ENCODE results near the gene NAGK.

Gene NAGK

DNA sequence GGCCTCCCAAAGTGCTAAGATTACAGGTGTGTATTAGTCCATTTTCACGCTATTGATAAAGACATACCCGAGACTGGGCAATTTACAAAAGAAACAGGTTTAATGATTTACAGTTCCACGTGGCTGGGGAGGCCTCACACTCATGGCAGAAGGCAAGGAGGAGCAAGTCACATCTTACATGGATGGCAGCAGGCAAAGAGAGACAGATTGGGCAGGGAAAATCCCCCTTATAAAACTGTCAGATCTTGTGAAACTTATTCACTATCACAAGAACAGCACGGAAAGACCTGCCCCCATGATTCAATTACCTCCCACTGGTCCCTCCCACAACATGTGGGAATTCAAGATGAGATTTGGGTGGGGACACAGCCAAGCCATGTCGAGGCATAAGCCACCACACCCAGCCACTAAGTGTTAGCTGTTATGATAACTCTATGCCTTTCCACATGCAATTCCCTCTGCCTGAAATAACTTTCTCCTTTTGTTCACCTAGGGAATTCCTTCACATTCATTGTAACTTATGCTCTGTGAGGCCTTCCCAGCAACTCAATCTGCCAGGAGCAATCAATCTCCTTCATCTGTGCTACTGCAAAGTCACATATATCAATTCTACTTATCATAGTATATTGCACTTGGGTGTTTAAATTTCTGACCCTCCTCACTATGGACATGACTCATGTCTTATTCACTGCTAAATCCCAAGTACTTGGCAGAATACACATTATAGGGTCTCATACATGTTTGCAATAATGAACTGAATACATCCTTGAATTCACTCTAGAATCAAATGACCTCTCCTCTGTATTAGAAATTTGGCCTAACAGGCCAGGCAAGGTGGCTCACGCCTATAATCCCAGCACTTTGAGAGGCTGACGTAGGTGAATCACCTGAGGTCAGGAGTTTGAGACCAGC is 54.2 kb downstream of the NAGK start:
- Histone ChIP-seq H3K27ac (ENCODE audit: extremely low read depth, low read depth, low read length) (no peak overlapping the region), H3K4me1 (ENCODE audit: control insufficient read depth, insufficient read depth, low read length) (0 out of 2 replicates have a peak, but pooled peaks cover 3% of the 10 kb centered on the region), H3K9me3 (ENCODE audit: control insufficient read depth, insufficient read depth, low read depth, low read length) (no peaks in the 10 kb centered on the region), H3K36me3 (ENCODE audit: control insufficient read depth in 2 of 2, insufficient read depth in 1 of 2, low read length in 2 of 2) (peaks cover 9 to 54% of the 10 kb centered on the region in 2 experiments), H3K4me3 (ENCODE audit: low read depth, low read length) (no peak overlapping the region)
- POLR2A ChIA-PET, result no interaction called here
- TF ChIP-seq GLI2 (tag by site-specific recombination; IDR thresholded peaks at IDR 0.05; ENCODE audit: borderline replicate concordance, low read depth) (no peak), ZNF791 (tag by site-specific recombination; IDR thresholded peaks at IDR 0.05) (no peak), ZNF830 (tag by site-specific recombination; IDR thresholded peaks at IDR 0.05; ENCODE audit: low read depth) (no peak), YY2 (tag by site-specific recombination; IDR thresholded peaks at IDR 0.05) (no peak), SCRT2 (tag by site-specific recombination; IDR thresholded peaks at IDR 0.05) (no peak), ZNF610 (tag by site-specific recombination; IDR thresholded peaks at IDR 0.05; ENCODE audit: borderline replicate concordance) (no peak), ZNF16 (tag by site-specific recombination; IDR thresholded peaks at IDR 0.05; ENCODE audit: low read depth) (no peak), GLI4 (tag by site-specific recombination; IDR thresholded peaks at IDR 0.05) (no peak), ZNF140 (tag by site-specific recombination; IDR thresholded peaks at IDR 0.05) (no peak), ZNF350 (tag by site-specific recombination; IDR thresholded peaks at IDR 0.05) (no peak), ZNF600 (tag by site-specific recombination; IDR thresholded peaks at IDR 0.05) (no peak)
- TF ChIP-seq, protein P1, sequence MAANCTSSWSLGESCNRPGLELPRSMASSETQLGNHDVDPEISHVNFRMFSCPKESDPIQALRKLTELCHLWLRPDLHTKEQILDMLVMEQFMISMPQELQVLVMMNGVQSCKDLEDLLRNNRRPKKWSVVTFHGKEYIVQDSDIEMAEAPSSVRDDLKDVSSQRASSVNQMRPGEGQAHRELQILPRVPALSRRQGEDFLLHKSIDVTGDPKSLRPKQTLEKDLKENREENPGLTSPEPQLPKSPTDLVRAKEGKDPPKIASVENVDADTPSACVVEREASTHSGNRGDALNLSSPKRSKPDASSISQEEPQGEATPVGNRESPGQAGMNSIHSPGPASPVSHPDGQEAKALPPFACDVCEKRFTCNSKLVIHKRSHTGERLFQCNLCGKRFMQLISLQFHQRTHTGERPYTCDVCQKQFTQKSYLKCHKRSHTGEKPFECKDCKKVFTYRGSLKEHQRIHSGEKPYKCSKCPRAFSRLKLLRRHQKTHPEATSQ (tag by site-specific recombination; IDR thresholded peaks at IDR 0.05), result no peak
- TF ChIP-seq, protein P2, sequence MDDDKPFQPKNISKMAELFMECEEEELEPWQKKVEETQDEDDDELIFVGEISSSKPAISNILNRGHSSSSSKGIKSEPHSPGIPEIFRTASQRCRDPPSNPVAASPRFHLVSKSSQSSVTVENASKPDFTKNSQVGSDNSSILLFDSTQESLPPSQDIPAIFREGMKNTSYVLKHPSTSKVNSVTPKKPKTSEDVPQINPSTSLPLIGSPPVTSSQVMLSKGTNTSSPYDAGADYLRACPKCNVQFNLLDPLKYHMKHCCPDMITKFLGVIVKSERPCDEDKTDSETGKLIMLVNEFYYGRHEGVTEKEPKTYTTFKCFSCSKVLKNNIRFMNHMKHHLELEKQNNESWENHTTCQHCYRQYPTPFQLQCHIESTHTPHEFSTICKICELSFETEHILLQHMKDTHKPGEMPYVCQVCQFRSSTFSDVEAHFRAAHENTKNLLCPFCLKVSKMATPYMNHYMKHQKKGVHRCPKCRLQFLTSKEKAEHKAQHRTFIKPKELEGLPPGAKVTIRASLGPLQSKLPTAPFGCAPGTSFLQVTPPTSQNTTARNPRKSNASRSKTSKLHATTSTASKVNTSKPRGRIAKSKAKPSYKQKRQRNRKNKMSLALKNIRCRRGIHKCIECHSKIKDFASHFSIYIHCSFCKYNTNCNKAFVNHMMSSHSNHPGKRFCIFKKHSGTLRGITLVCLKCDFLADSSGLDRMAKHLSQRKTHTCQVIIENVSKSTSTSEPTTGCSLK (tag by site-specific recombination; IDR thresholded peaks at IDR 0.05), result no peak
- CTCF ChIA-PET, result no interaction called here

DNA sequence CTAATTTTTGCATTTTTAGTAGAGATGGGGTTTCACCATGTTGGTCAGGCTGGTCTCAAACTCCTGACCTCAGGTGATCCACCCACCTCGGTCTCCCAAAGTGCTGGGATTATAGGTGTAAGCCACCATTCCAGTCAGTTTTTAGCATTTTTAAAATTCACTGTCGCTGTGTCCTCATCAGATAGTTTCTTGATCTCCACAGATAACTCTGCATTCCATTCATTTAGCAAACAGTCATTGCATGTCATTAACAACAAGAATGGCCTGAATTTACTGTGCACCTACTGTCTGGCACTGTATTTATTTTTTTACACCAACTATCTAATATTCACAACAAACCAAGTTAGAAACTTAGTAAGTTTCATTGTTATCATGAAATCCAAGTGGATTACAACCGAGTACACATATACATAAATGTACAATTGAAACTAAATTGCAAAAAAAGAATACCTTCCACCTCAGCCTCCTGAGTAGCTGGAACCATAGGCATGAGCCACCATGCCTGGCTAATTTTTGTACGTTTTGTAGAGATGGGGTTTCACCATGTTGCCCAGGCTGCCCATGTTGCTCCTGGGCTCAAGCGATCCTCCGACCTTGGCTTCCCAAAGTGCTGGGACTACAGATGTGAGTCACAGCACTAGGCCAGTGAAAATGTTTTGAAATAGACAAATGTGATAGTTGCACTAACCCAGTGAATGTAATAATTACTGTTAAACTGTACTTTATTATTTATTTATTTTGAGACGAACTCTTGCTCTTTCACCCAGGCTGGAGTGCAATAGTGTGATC is 57.3 kb downstream of the NAGK start:
- CTCF ChIA-PET, result no interaction called here
- no peak for TF ChIP-seq ZNF354C (tag by site-specific recombination; IDR thresholded peaks at IDR 0.05; ENCODE audit: borderline replicate concordance, low read depth)
- TF ChIP-seq, protein P3, sequence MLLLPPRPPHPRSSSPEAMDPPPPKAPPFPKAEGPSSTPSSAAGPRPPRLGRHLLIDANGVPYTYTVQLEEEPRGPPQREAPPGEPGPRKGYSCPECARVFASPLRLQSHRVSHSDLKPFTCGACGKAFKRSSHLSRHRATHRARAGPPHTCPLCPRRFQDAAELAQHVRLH (tag by site-specific recombination; IDR thresholded peaks at IDR 0.05), result no peak
- TF ChIP-seq ZNF530 (tag by site-specific recombination; IDR thresholded peaks at IDR 0.05; ENCODE audit: low read depth), result no peak
- TF ChIP-seq ZNF140 (tag by site-specific recombination; IDR thresholded peaks at IDR 0.05), result no peak
- no peak for TF ChIP-seq SP7 (tag by site-specific recombination; IDR thresholded peaks at IDR 0.05)
- H3K9me3 ChIP-seq (ENCODE audit: control insufficient read depth, insufficient read depth, low read depth, low read length), result no peaks in the 10 kb centered on the region
- H3K36me3 ChIP-seq (ENCODE audit: control insufficient read depth in 2 of 2, insufficient read depth in 1 of 2, low read length in 2 of 2), result peaks cover 9 to 28% of the 10 kb centered on the region in 2 experiments; a peak in 2 of 3 replicates
- no peak overlapping the region for H3K27ac ChIP-seq (ENCODE audit: extremely low read depth, low read depth, low read length)
- POLR2A ChIA-PET, result no interaction called here
- 0 out of 2 replicates have a peak, but pooled peaks cover 3% of the 10 kb centered on the region for H3K4me1 ChIP-seq (ENCODE audit: control insufficient read depth, insufficient read depth, low read length)
- H3K4me3 ChIP-seq (ENCODE audit: low read depth, low read length), result no peak overlapping the region
